Activated CD4-positive, alpha-beta T cell treated with anti-CD3 and anti-CD28 coated beads for 36 hours (primary cell): ENCODE results near the gene MID2. TPM values are rescaled to one million over a fixed set of nuclear protein-coding genes. Genes with fewer than 3 reads are reported as not detected.
"Not testable (repeated sequence)": the region's sequence is repeated elsewhere in the genome, so short reads cannot be mapped to it uniquely, and the experiment has no call there.

Experiments used
- ATAC-seq: fragments of 200-7000 bp; cut with Tn5 transposase; one replicate; pipeline ENCODE4 v1.10.0; 2021; ENCODE audit warnings: mild to moderate bottlenecking, moderate library complexity
- CTCF ChIA-PET: fragments of 350-600 bp; sonication (Branson Sonifier 250); formaldehyde crosslinking; loops from one replicate; lab custom pipeline; 2021; ENCODE audit warnings: antibody characterized with exemption; lab: Charles Lee
- POLR2A ChIA-PET: fragments of 350-600 bp; sonication (Branson Sonifier 250); formaldehyde crosslinking; loops from one replicate; lab custom pipeline; 2021; ENCODE audit warnings: antibody characterized with exemption, inconsistent platforms; lab: Charles Lee
- DNase-seq: peaks from one replicate; pipeline ENCODE4 v3.0.0-alpha.2; 2020
- H3K27ac Mint-ChIP-seq: one replicate; pipeline ENCODE4 v1.8.0; 2021; ENCODE audit warnings: mixed read lengths
- H3K27me3 Mint-ChIP-seq: one replicate; pipeline ENCODE4 v1.8.0; 2021; ENCODE audit warnings: mixed read lengths
- H3K36me3 Mint-ChIP-seq: one replicate; pipeline ENCODE4 v1.8.0; 2021; ENCODE audit warnings: low read depth, mixed read lengths
- H3K4me1 Mint-ChIP-seq: one replicate; pipeline ENCODE4 v1.8.0; 2021; ENCODE audit warnings: mixed read lengths
- H3K4me3 Mint-ChIP-seq: one replicate; pipeline ENCODE4 v1.8.0; 2021; ENCODE audit warnings: mild to moderate bottlenecking, moderate library complexity, mixed read lengths
- H3K9me3 Mint-ChIP-seq: one replicate; pipeline ENCODE4 v1.8.0; 2021; ENCODE audit warnings: low read depth, mixed read lengths
- intact Hi-C, 2 experiments: fragments of 100-400 bp; cut with DNase I in 1 of 2; cut with micrococcal nuclease in 1 of 2; formaldehyde crosslinking; loops; one replicate each; pipeline versions ENCODE4 v1.14.2 to v1.15.1; 2022 to 2024; cut with DNase I, micrococcal nuclease
- total RNA-seq, 2 experiments: library from RNA; stranded (reverse); gene quantifications; one replicate each; pipeline ENCODE4 v1.2.3, GENCODE V29; 2021

Gene MID2
- total RNA-seq, 2 experiments from 2014 or later: 7.3 to 10.1 TPM

DNA sequence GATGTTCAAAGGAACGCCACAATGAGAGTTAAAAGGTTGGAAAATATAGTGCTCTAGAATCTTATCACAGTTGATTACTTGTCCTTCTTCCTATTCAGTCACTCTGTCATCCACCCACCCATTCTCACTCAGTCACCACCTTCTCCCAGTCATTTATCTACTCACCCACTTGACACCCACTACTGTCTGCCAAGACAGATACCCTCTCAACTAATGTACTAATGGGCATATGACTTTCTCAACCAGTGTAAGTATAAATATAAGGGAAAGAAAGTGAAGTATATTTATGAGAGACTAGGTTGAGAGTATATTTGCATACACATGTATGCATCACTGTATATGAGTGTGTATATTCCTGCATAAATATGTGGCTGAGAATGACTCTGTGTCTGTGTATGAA lies 20.0 kb downstream of the MID2 start:
- H3K27me3 Mint-ChIP-seq: no peaks in the 10 kb centered on the region
- peak; percentile 82 for ATAC-seq
- POLR2A ChIA-PET: interaction anchor here (0.6 to 1.0 kb wide), 3 partner anchors 20 to 942 kb away, joined by 3 to 4 read pairs (median 3); partner anchors contain the start of genes MID2, PRPS1 and RIPPLY1

DNA sequence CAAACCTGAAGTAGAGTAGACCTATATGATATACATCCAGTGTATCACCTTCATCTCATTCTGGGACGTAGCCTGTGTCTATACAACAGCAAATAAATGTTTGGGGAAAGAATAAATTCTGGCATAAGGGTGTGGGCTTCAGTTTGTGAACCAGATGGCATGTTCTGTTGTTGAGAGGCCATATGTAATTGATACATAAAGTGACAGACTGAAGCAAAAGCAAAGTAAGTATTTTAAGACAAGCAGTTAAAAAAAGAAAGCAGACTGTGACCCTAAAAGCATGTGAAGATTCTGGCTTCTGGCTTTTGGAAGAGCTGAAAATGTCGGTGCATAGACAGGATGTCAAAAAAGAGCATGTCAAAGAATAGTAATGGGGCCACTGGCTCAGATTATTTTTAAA lies 22.9 kb downstream of the MID2 start:
- intact Hi-C loops: no loop called here
- POLR2A ChIA-PET: no interaction called here
- DNase-seq (no peak), ATAC-seq (no peak)
- Mint-ChIP-seq H3K4me3 (no peak overlapping the region), H3K36me3 (peaks cover 3% of the 10 kb centered on the region), H3K27me3 (no peaks in the 10 kb centered on the region), H3K9me3 (no peaks in the 10 kb centered on the region), H3K27ac (no peak overlapping the region), H3K4me1 (peaks cover 4% of the 10 kb centered on the region)
- CTCF ChIA-PET: interaction anchor here (0.6 kb wide), 1 partner anchor 1818 kb away, joined by 3 read pairs; no protein-coding TSS in a partner anchor

More for the DNA sequence above, 20.0 kb downstream of the MID2 start:
- CTCF ChIA-PET: no interaction called here
- Mint-ChIP-seq H3K4me3 (no peak overlapping the region), H3K27ac (no peak overlapping the region), H3K36me3 (peaks cover 8% of the 10 kb centered on the region), H3K4me1 (peaks cover 9% of the 10 kb centered on the region), H3K9me3 (no peaks in the 10 kb centered on the region)
- intact Hi-C loops: loop anchor here in 1 of 2 experiments (1.0 kb wide), 1 partner anchor 18 kb away; no protein-coding TSS in a partner anchor
- DNase-seq: peak; percentile 48

DNA sequence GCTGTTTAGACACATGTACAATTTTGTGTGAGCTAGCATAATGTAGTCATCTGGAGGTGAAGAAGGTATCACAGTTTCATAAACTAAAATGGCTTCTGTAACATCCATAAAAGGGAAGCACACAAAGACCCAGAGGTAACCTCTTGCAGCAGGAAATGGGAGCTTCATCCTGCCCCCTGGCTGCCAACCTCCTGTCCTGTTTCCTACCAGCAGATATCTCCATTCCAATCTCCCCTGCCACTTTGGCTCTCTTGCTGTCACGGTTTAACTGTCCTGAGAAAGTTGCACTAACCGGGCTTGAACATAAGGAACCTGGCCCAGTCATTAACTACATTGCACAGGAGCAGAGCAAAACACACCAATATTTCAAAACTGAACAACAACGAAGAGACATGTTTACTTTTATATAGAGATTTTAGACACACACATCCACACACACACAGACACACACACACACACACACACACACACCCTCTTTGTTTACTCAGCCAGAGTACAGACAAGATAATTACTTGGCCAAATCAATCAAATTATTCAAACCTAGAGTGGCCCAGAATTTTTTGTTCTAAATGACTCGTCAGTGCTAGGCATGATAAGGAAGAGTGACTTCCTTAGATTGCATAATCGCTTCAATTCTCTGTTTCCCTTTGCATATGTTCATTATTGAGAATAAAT lies 24.2 kb downstream of the MID2 start:
- Mint-ChIP-seq H3K27ac (peak overlapping the region; percentile 26), H3K4me1 (peaks cover 4% of the 10 kb centered on the region), H3K4me3 (no peak overlapping the region), H3K9me3 (no peaks in the 10 kb centered on the region), H3K36me3 (peaks cover 3% of the 10 kb centered on the region), H3K27me3 (no peaks in the 10 kb centered on the region)
- ChIA-PET CTCF (no interaction called here), POLR2A (no interaction called here)
- intact Hi-C loops: no loop called here
- no peak for ATAC-seq
- peak; percentile 21 for DNase-seq

DNA sequence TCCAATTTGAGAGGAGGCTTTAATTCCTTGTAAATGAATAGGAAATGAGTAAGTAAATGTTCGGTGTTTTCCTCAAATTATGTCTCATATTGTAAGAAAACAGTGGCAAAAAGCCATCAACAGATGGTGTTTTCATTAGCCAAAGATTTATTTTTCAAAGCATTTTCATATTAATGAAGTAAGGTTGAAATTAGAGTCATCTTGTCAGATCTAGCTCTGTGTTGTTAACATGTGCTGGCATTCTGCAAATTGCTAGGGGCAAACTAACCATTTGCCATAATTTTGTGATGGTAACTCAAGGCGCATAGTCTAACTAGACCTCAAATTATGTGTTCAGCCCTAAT lies 24.7 kb downstream of the MID2 start:
- ChIA-PET CTCF (no interaction called here), POLR2A (no interaction called here)
- intact Hi-C loops: no loop called here
- Mint-ChIP-seq H3K4me3 (no peak overlapping the region), H3K36me3 (peaks cover 3% of the 10 kb centered on the region), H3K27me3 (no peaks in the 10 kb centered on the region), H3K4me1 (peaks cover 4% of the 10 kb centered on the region), H3K9me3 (no peaks in the 10 kb centered on the region), H3K27ac (no peak overlapping the region)
- no peak for ATAC-seq
- DNase-seq: no peak

DNA sequence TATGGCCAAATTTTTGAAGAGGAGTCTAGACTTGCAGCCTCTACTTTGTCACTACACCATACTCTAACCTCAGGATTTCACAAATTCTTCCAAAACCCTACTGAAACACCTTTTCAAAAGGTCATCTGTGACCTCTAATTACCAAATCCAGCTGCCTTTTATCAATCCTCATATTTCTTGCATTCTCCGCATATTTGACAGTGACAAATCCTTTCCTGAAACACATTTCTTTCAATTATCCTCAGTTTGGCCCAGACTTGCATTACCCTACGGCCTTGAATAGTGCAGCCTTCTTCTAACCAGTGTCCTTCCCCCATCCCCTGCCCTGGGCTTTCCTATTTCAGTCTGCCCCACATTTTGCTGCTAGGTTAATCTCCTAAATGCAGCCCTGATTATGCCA lies 25.5 kb downstream of the MID2 start:
- no peak for ATAC-seq
- H3K4me3 Mint-ChIP-seq: no peak overlapping the region
- H3K36me3 Mint-ChIP-seq: peaks cover 3% of the 10 kb centered on the region
- ChIA-PET POLR2A (no interaction called here), CTCF (interaction anchor here (0.8 kb wide), 1 partner anchor 23 kb away, joined by 3 read pairs; no protein-coding TSS in a partner anchor)
- no peaks in the 10 kb centered on the region for H3K9me3 Mint-ChIP-seq
- no peaks in the 10 kb centered on the region for H3K27me3 Mint-ChIP-seq
- intact Hi-C loops: no loop called here
- no peak for DNase-seq
- peaks cover 4% of the 10 kb centered on the region for H3K4me1 Mint-ChIP-seq
- no peak overlapping the region for H3K27ac Mint-ChIP-seq

DNA sequence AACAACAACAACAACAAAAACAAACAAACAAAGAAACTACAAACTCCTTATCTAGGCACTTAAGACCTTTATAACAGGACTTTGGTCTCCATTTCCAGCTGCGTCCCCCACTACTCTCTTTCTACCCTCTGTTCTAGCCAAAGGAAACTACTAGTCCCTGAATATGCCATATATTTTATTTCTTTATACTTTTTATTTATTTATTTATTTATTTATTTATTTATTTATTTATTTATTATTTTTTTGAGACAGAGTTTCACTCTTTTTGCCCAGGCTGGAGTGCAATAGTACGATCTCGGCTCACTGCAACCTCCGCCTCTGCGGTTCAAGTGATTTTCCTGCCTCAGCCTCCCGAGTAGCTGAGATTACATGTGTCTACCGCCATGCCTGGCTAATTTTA lies 26.0 kb downstream of the MID2 start:
- H3K9me3 Mint-ChIP-seq, POLR2A ChIA-PET: not testable (repeated sequence)

DNA sequence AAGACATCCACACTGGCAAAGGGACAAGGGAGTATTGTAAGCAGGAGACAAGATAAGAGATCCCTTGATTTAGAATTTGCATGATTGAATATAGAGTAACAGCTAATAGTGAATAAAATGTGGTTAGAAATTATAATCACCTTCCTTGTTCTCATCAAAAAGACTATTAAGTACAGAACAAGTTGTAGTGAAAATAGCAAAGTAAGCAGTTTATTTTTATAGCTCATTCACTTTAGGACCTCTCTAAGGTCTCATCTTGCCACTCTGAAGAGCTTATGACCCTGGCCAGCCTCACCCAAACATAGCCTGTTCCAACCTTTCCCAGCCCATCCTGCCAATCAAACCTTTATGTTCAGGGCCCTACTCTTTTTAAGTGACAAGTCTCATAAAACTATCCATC lies 30.6 kb downstream of the MID2 start:
- intact Hi-C loops: no loop called here
- Mint-ChIP-seq H3K36me3 (no peaks in the 10 kb centered on the region), H3K27me3 (no peaks in the 10 kb centered on the region), H3K9me3 (no peaks in the 10 kb centered on the region), H3K4me3 (no peak overlapping the region), H3K4me1 (peaks cover 6% of the 10 kb centered on the region), H3K27ac (no peak overlapping the region)
- ATAC-seq (no peak), DNase-seq (no peak)
- ChIA-PET POLR2A (no interaction called here), CTCF (interaction anchor here (0.6 kb wide), 1 partner anchor 179 kb away, joined by 3 read pairs; no protein-coding TSS in a partner anchor)

More for the DNA sequence above, 26.0 kb downstream of the MID2 start:
- H3K4me3 Mint-ChIP-seq, H3K27ac Mint-ChIP-seq, intact Hi-C loops, DNase-seq, ATAC-seq, H3K4me1 Mint-ChIP-seq, H3K36me3 Mint-ChIP-seq, H3K27me3 Mint-ChIP-seq: not testable (repeated sequence)
- CTCF ChIA-PET: interaction anchor here (0.8 kb wide), 1 partner anchor 24 kb away, joined by 3 read pairs; no protein-coding TSS in a partner anchor

DNA sequence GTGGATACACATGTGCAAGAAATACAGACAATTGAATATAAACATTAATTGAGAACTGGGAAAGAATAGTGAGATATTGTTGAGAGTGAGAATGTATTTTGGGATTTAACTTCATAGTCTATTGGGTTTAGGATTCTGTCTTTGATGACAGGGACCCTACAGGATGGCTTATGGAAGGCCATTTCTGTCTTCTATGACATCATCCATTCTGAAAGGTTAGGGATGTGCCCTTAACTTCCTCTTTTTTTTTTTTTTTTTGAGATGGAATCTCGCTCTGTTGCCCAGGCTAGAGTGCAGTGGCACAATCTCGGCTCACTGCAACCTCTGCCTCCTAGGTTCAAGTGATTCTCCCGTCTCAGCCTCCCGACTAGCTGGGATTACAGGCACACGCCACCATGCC lies 31.4 kb downstream of the MID2 start:
- H3K9me3 Mint-ChIP-seq, POLR2A ChIA-PET, DNase-seq, H3K27ac Mint-ChIP-seq, H3K4me3 Mint-ChIP-seq, ATAC-seq, CTCF ChIA-PET, intact Hi-C loops, H3K36me3 Mint-ChIP-seq, H3K27me3 Mint-ChIP-seq, H3K4me1 Mint-ChIP-seq: not testable (repeated sequence)

DNA sequence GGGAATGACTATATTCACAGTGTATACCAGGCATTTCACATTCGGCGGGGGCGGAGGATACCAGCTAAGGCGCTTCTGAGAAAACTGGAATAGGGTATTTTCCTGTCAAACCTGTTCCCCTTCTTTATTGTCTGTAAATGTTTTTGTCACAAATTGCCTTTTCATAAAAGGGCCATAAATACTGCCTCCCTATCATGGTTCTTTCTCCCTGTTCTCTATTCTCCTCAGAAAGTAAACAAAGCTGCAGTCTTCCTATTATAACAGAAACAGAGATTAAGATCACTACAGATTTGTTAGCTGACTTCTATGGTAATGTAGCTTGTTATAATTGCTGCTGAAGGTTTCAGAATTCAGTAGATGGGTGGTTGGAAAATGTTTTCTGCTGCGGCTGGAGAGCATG lies 32.2 kb downstream of the MID2 start:
- ChIA-PET CTCF (no interaction called here), POLR2A (no interaction called here)
- no peak overlapping the region for H3K27ac Mint-ChIP-seq
- H3K4me3 Mint-ChIP-seq: no peak overlapping the region
- no peaks in the 10 kb centered on the region for H3K36me3 Mint-ChIP-seq
- intact Hi-C loops: no loop called here
- no peak for ATAC-seq
- H3K9me3 Mint-ChIP-seq: no peaks in the 10 kb centered on the region
- no peaks in the 10 kb centered on the region for H3K27me3 Mint-ChIP-seq
- no peak for DNase-seq
- peaks cover 4% of the 10 kb centered on the region for H3K4me1 Mint-ChIP-seq

DNA sequence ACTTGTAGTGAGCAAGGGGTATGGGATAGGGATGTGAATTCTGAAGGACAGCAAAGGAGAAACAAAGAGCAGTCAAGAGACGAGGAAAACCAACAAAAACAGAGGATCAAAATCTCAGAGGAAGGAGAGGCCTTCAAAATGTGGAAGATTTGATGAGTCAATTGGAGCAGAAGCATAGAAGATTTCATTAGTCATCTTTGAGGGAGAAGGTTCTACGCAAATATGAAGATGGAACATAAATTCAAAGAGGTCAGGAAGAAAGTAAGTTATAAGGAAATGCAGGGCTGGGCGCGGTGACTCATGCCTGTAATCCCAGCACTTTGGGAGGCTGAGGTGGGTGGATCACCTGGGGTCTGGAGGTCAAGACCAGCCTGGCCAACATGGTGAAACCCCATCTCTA lies 35.4 kb downstream of the MID2 start:
- H3K27ac Mint-ChIP-seq: no peak overlapping the region
- H3K4me1 Mint-ChIP-seq: peaks cover 6% of the 10 kb centered on the region
- intact Hi-C loops: no loop called here
- ChIA-PET POLR2A (no interaction called here), CTCF (no interaction called here)
- no peaks in the 10 kb centered on the region for H3K9me3 Mint-ChIP-seq
- peaks cover 3% of the 10 kb centered on the region for H3K36me3 Mint-ChIP-seq
- DNase-seq (no peak), ATAC-seq (no peak)
- no peaks in the 10 kb centered on the region for H3K27me3 Mint-ChIP-seq
- no peak overlapping the region for H3K4me3 Mint-ChIP-seq

DNA sequence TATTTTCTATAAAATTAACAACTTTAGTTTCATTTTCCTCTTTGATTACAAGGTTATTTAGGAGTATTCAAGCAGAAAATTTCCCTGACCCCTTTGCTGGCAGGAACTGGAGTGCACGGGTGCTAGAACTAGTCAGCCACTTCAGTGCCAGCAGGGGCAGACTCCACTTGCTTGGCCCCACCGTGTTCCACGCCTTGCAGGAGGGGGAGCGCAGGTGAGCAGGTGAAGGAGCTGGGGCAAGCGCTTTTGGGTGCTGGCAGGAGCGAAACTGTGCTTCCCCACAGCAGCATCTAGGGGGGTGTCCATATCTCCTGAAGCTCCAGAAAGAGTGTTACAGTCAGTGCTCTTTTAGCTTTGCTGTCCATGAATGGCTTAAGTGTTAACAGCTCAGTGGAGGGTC lies 45.5 kb downstream of the MID2 start:
- CTCF ChIA-PET: no interaction called here
- POLR2A ChIA-PET: no interaction called here

DNA sequence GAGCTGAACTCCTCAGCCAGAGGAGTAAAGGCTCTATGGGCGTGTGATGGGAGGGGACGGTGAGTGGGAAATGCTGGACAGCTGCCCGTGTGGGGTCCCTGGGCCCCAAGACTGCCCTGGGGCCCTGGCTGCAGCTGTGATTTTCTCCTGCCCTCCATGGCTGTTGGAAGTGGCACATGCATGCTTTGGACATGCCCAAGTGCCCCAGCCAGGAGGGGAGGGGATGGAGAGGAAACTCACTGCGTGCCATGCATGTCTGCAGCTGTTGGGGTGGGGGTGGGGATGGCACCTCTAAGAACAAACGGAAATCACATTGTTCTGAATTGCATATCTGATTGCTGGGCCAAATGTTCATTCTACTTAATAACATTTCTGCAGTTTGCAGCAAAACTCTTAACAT lies 52.4 kb downstream of the MID2 start:
- no peak overlapping the region for H3K27ac Mint-ChIP-seq
- H3K4me1 Mint-ChIP-seq: peaks cover 3% of the 10 kb centered on the region
- DNase-seq: no peak
- ATAC-seq: no peak
- ChIA-PET POLR2A (no interaction called here), CTCF (interaction anchor here (1.1 kb wide), 1 partner anchor 15 kb away, joined by 4 read pairs; no protein-coding TSS in a partner anchor)
- no peaks in the 10 kb centered on the region for H3K27me3 Mint-ChIP-seq
- no peaks in the 10 kb centered on the region for H3K9me3 Mint-ChIP-seq
- no peak overlapping the region for H3K4me3 Mint-ChIP-seq
- no peaks in the 10 kb centered on the region for H3K36me3 Mint-ChIP-seq
- intact Hi-C loops: no loop called here

More for the DNA sequence above, 45.5 kb downstream of the MID2 start:
- H3K36me3 Mint-ChIP-seq: no peaks in the 10 kb centered on the region
- no peaks in the 10 kb centered on the region for H3K9me3 Mint-ChIP-seq
- no peak overlapping the region for H3K27ac Mint-ChIP-seq
- DNase-seq (no peak), ATAC-seq (no peak)
- H3K4me1 Mint-ChIP-seq: no peaks in the 10 kb centered on the region
- no peak overlapping the region for H3K4me3 Mint-ChIP-seq
- no peaks in the 10 kb centered on the region for H3K27me3 Mint-ChIP-seq
- intact Hi-C loops: no loop called here
